Activated T-cell treated with anti-CD3 and anti-CD28 coated beads, Interleukin-2, amount 50 U/mL, for 72 hours (primary cell): ENCODE measurements around the gene C2CD2. TPM values are rescaled to one million over a fixed set of nuclear protein-coding genes. Genes with fewer than 3 reads are reported as not detected.
A peak's percentile ranks its signal among the peaks of the same experiment; 100 is the strongest.

ENCODE experiments used
- ATAC-seq, 2 donors: fragments of 150-1000 bp; cut with Tn5 transposase; replicated peaks in 1 of 2; 2 replicates each; pipeline ENCODE4 v1.10.0; 2021; ENCODE audit warnings: moderate library complexity in 2 of 2, mild to moderate bottlenecking in 1 of 2
- DNase-seq, 2 donors: peaks; one replicate each; pipeline ENCODE4 v3.0.0; 2021 to 2022; ENCODE audit warnings: mixed read lengths in 1 of 2
- H3K27ac Mint-ChIP-seq: one replicate; pipeline ENCODE4 v1.8.0; 2022; ENCODE audit warnings: mild to moderate bottlenecking, moderate library complexity, mixed read lengths
- H3K27me3 Mint-ChIP-seq: one replicate; pipeline ENCODE4 v1.8.0; 2022; ENCODE audit warnings: low read depth, mixed read lengths
- H3K36me3 Mint-ChIP-seq, 2 donors: one replicate each; pipeline ENCODE4 v1.8.0; 2022; ENCODE audit warnings: mixed read lengths in 2 of 2, mild to moderate bottlenecking in 1 of 2; ENCODE audit not compliant: insufficient read depth in 2 of 2
- H3K4me1 Mint-ChIP-seq: one replicate; pipeline ENCODE4 v1.8.0; 2022; ENCODE audit warnings: low read depth, mixed read lengths
- H3K4me3 Mint-ChIP-seq, 2 donors: one replicate each; pipeline ENCODE4 v1.8.0; 2022; ENCODE audit warnings: mild to moderate bottlenecking in 2 of 2, mixed read lengths in 2 of 2, moderate library complexity in 2 of 2
- H3K9me3 Mint-ChIP-seq, 2 donors: one replicate each; pipeline ENCODE4 v1.8.0; 2022; ENCODE audit warnings: mixed read lengths in 2 of 2
- total RNA-seq, 2 donors: library from RNA; stranded (reverse); gene quantifications; one replicate each; pipeline ENCODE4 v1.2.3, GENCODE V29; 2022

C2CD2 gene
- total RNA-seq, 2 donors from 2014 or later: 6.9 to 15.1 TPM

- ATAC-seq (no peak), DNase-seq (no peak)
- Mint-ChIP-seq H3K27me3 (peaks cover 5% of the 10 kb centered on the region), H3K27ac (no peak overlapping the region), H3K4me3 (no peak overlapping the region), H3K4me1 (peaks cover 6% of the 10 kb centered on the region), H3K9me3 (peaks cover 7 to 8% of the 10 kb centered on the region in 2 donors), H3K36me3 (peaks cover 6 to 7% of the 10 kb centered on the region in 2 donors)
Measured at GRCh38 chr21:41985662-41986416, 32.0 kb upstream of the C2CD2 start.

- H3K36me3 Mint-ChIP-seq: peaks cover 12 to 15% of the 10 kb centered on the region in 2 donors
- no peak for DNase-seq
- H3K27ac Mint-ChIP-seq: no peak overlapping the region
- ATAC-seq: no peak
- H3K9me3 Mint-ChIP-seq: peaks cover 14% of the 10 kb centered on the region in 2 donors
- no peak overlapping the region for H3K4me3 Mint-ChIP-seq
- peaks cover 5% of the 10 kb centered on the region for H3K27me3 Mint-ChIP-seq
- peaks cover 4% of the 10 kb centered on the region for H3K4me1 Mint-ChIP-seq
Measured at GRCh38 chr21:41983229-41983628, 29.4 kb upstream of the C2CD2 start.

- Mint-ChIP-seq H3K4me1 (peaks cover 4% of the 10 kb centered on the region), H3K27ac (no peak overlapping the region), H3K9me3 (peaks cover 14% of the 10 kb centered on the region in 2 donors), H3K4me3 (no peak overlapping the region), H3K27me3 (peaks cover 5% of the 10 kb centered on the region), H3K36me3 (peaks cover 12 to 15% of the 10 kb centered on the region in 2 donors)
- DNase-seq (no peak), ATAC-seq (no peak)
Measured at GRCh38 chr21:41980561-41980960, 26.7 kb upstream of the C2CD2 start.

- ATAC-seq (no peak), DNase-seq (no peak)
- peaks cover 5% of the 10 kb centered on the region for H3K27me3 Mint-ChIP-seq
- H3K36me3 Mint-ChIP-seq: peaks cover 12 to 15% of the 10 kb centered on the region in 2 donors
- no peak overlapping the region for H3K27ac Mint-ChIP-seq
- H3K4me1 Mint-ChIP-seq: peaks cover under 1% of the 10 kb centered on the region
- H3K4me3 Mint-ChIP-seq: no peak overlapping the region
- peaks cover 14% of the 10 kb centered on the region in 2 donors for H3K9me3 Mint-ChIP-seq
Measured at GRCh38 chr21:41979751-41980369, 26.0 kb upstream of the C2CD2 start.

GRCh38 chr21:41979335-41979734 lies 25.5 kb upstream of the C2CD2 start:
- no peak overlapping the region for H3K4me3 Mint-ChIP-seq
- peaks cover 5% of the 10 kb centered on the region for H3K4me1 Mint-ChIP-seq
- H3K27me3 Mint-ChIP-seq: peaks cover 5% of the 10 kb centered on the region
- ATAC-seq (no peak), DNase-seq (no peak)
- H3K36me3 Mint-ChIP-seq: peaks cover 12 to 15% of the 10 kb centered on the region in 2 donors
- H3K27ac Mint-ChIP-seq: no peak overlapping the region
- H3K9me3 Mint-ChIP-seq: peaks cover 14% of the 10 kb centered on the region in 2 donors

GRCh38 chr21:41977034-41977950 lies 23.5 kb upstream of the C2CD2 start:
- H3K27me3 Mint-ChIP-seq: peaks cover under 1% of the 10 kb centered on the region

GRCh38 chr21:41976611-41977010 lies 22.8 kb upstream of the C2CD2 start:
- ATAC-seq (no peak), DNase-seq (no peak)
- peaks cover 6 to 8% of the 10 kb centered on the region in 2 donors for H3K36me3 Mint-ChIP-seq
- H3K27ac Mint-ChIP-seq: no peak overlapping the region
- peaks cover 10% of the 10 kb centered on the region for H3K4me1 Mint-ChIP-seq
- H3K4me3 Mint-ChIP-seq: no peak overlapping the region
- H3K27me3 Mint-ChIP-seq: no peaks in the 10 kb centered on the region
- peaks cover 6 to 8% of the 10 kb centered on the region in 2 donors for H3K9me3 Mint-ChIP-seq

More at GRCh38 chr21:41977034-41977950, 23.5 kb upstream of the C2CD2 start:
- H3K4me1 Mint-ChIP-seq: peaks cover 10% of the 10 kb centered on the region
- DNase-seq (no peak), ATAC-seq (no peak)
- peaks cover 6 to 9% of the 10 kb centered on the region in 2 donors for H3K9me3 Mint-ChIP-seq
- no peak overlapping the region for H3K4me3 Mint-ChIP-seq
- peaks cover 7 to 8% of the 10 kb centered on the region in 2 donors for H3K36me3 Mint-ChIP-seq
- H3K27ac Mint-ChIP-seq: no peak overlapping the region

- peaks cover 10% of the 10 kb centered on the region for H3K4me1 Mint-ChIP-seq
- H3K4me3 Mint-ChIP-seq: no peak overlapping the region
- H3K9me3 Mint-ChIP-seq: peaks cover 6 to 8% of the 10 kb centered on the region in 2 donors
- no peaks in the 10 kb centered on the region for H3K27me3 Mint-ChIP-seq
- H3K27ac Mint-ChIP-seq: no peak overlapping the region
- ATAC-seq (no peak), DNase-seq (no peak)
- peaks cover 6 to 8% of the 10 kb centered on the region in 2 donors for H3K36me3 Mint-ChIP-seq
Measured at GRCh38 chr21:41975391-41976272, 21.8 kb upstream of the C2CD2 start.

GRCh38 chr21:41974752-41975053 lies 20.9 kb upstream of the C2CD2 start:
- Mint-ChIP-seq H3K4me1 (peaks cover 10% of the 10 kb centered on the region), H3K27me3 (no peaks in the 10 kb centered on the region), H3K27ac (no peak overlapping the region), H3K4me3 (no peak overlapping the region), H3K36me3 (peaks cover 6 to 7% of the 10 kb centered on the region in 2 donors), H3K9me3 (peaks cover 4 to 8% of the 10 kb centered on the region in 2 donors)
- ATAC-seq (no peak), DNase-seq (no peak)

GRCh38 chr21:41973861-41974751 lies 20.3 kb upstream of the C2CD2 start:
- Mint-ChIP-seq H3K4me3 (no peak overlapping the region), H3K36me3 (peaks cover under 1 to 2% of the 10 kb centered on the region in 2 donors), H3K27me3 (no peaks in the 10 kb centered on the region), H3K27ac (peak overlapping the region; percentile 60), H3K4me1 (peaks cover 10% of the 10 kb centered on the region), H3K9me3 (peaks cover 0 to 2% of the 10 kb centered on the region in 2 donors)
- ATAC-seq (peak; percentile 37 to 43), DNase-seq (no peak)

GRCh38 chr21:41973427-41973831 lies 19.6 kb upstream of the C2CD2 start:
- H3K4me3 Mint-ChIP-seq: no peak overlapping the region
- ATAC-seq (no peak), DNase-seq (no peak)
- peaks cover 0 to 1% of the 10 kb centered on the region in 2 donors for H3K9me3 Mint-ChIP-seq
- no peaks in the 10 kb centered on the region for H3K36me3 Mint-ChIP-seq
- H3K27me3 Mint-ChIP-seq: no peaks in the 10 kb centered on the region
- no peak overlapping the region for H3K27ac Mint-ChIP-seq
- H3K4me1 Mint-ChIP-seq: peaks cover 10% of the 10 kb centered on the region
